Posterior cingulate gyrus (tissue), 11 donors: ENCODE data around the gene ACADVL.
A peak's percentile ranks its signal among the peaks of the same experiment; 100 is the strongest.
"Not testable (repeated sequence)": the region's sequence is repeated elsewhere in the genome, so short reads cannot be mapped to it uniquely, and the experiment has no call there.

Experiments used
- DNase-seq, 10 donors: peaks; one replicate each; pipeline versions ENCODE4 v3.0.0 to v3.0.0-alpha.2; 2020 to 2021; ENCODE audit warnings: mixed read lengths in 3 of 10
- intact Hi-C: fragments of 100-400 bp; cut with DNase I; formaldehyde crosslinking; loops from one replicate; pipeline ENCODE4 v1.15.1; 2023

ACADVL gene

GRCh38 chr17:7219812-7220592 lies at the start of gene ACADVL, which contains the start of gene DLG4:
Gene ACADVL, plus strand, starts transcription at chr17:7219938. Its CDS starts 47 bp downstream, at chr17:7219985.
Gene DLG4, minus strand, starts transcription at chr17:7219836.
- intact Hi-C loops, result no loop called here
- peak; percentile 87 to 99 (median 91) for DNase-seq

GRCh38 chr17:7172522-7173191 lies 47.1 kb upstream of the ACADVL start:
- intact Hi-C loops, result not testable (repeated sequence)
- DNase-seq, result peak in 1 of 10 donors; percentile 42

GRCh38 chr17:7173687-7174602 lies 45.8 kb upstream of the ACADVL start:
- peak in 6 of 10 donors; percentile 25 to 89 (median 46) for DNase-seq
- intact Hi-C loops, result no loop called here

GRCh38 chr17:7174603-7175326 lies 45.0 kb upstream of the ACADVL start:
- DNase-seq, result no peak
- intact Hi-C loops, result loop anchor here (5.0 kb wide), 1 partner anchor 37 kb away; no protein-coding TSS in a partner anchor

- intact Hi-C loops, result loop anchor here (5.0 kb wide), 1 partner anchor 38 kb away; no protein-coding TSS in a partner anchor
- no peak for DNase-seq
Measured at GRCh38 chr17:7175330-7175733, 44.4 kb upstream of the ACADVL start.

GRCh38 chr17:7176107-7176840 lies 43.5 kb upstream of the ACADVL start:
- intact Hi-C loops, result loop anchor here (2.0 to 5.0 kb wide), 2 partner anchors 39 to 123 kb away; no protein-coding TSS in a partner anchor
- no peak for DNase-seq

GRCh38 chr17:7176841-7177190 lies 42.9 kb upstream of the ACADVL start:
- intact Hi-C loops, result loop anchor here (2.0 to 5.0 kb wide), 2 partner anchors 40 to 124 kb away; no protein-coding TSS in a partner anchor
- DNase-seq, result peak in 2 of 10 donors; percentile 39 to 78

- intact Hi-C loops, result loop anchor here (2.0 to 5.0 kb wide), 2 partner anchors 40 to 125 kb away; no protein-coding TSS in a partner anchor
- DNase-seq, result peak; percentile 60 to 97 (median 78)
Measured at GRCh38 chr17:7177191-7177953, 42.4 kb upstream of the ACADVL start.

GRCh38 chr17:7177954-7178477 lies 41.7 kb upstream of the ACADVL start:
- intact Hi-C loops, result loop anchor here (2.0 to 5.0 kb wide), 2 partner anchors 41 to 125 kb away; no protein-coding TSS in a partner anchor
- DNase-seq, result peak in 1 of 10 donors; percentile 85

GRCh38 chr17:7178973-7179316 lies 40.8 kb upstream of the ACADVL start:
- DNase-seq, result peak in 1 of 10 donors; percentile 51
- intact Hi-C loops, result loop anchor here (5.0 kb wide), 1 partner anchor 42 kb away; no protein-coding TSS in a partner anchor

GRCh38 chr17:7179317-7180254 lies 40.2 kb upstream of the ACADVL start, which contains the start of gene ASGR1:
Gene ASGR1, minus strand, starts transcription at chr17:7179370. Its CDS starts 807 bp downstream, at chr17:7178563.
- intact Hi-C loops, result loop anchor here (5.0 kb wide), 1 partner anchor 42 kb away; no protein-coding TSS in a partner anchor

GRCh38 chr17:7182101-7182500 lies 37.6 kb upstream of the ACADVL start:
- intact Hi-C loops, DNase-seq: not testable (repeated sequence)

More at GRCh38 chr17:7179317-7180254, 40.2 kb upstream of the ACADVL start, which contains the start of gene ASGR1:
- DNase-seq, result peak in 1 of 10 donors; percentile 65

GRCh38 chr17:7183433-7184090 lies 36.2 kb upstream of the ACADVL start:
- no peak for DNase-seq
- intact Hi-C loops, result no loop called here

GRCh38 chr17:7184091-7184488 lies 35.6 kb upstream of the ACADVL start:
- DNase-seq, result peak in 1 of 10 donors; percentile 86
- intact Hi-C loops, result no loop called here

GRCh38 chr17:7184647-7185046 lies 35.1 kb upstream of the ACADVL start:
- DNase-seq, result peak in 1 of 10 donors; percentile 49
- intact Hi-C loops, result no loop called here

- intact Hi-C loops, result no loop called here
- peak in 1 of 10 donors; percentile 78 for DNase-seq
Measured at GRCh38 chr17:7186241-7186640, 33.5 kb upstream of the ACADVL start.
